GM12892 (cell line): ENCODE results near the gene HMX1.

Experiments
- POLR2AphosphoS5 ChIP-seq: IDR thresholded peaks from 2 replicates; pipeline ENCODE4 v1.6.1; 2011; ENCODE audit warnings: low read depth, low read length, control low read depth
- TAF1 ChIP-seq: IDR thresholded peaks from 2 replicates; pipeline ENCODE4 v1.6.1; 2011; ENCODE audit warnings: low read depth, mild to moderate bottlenecking, control low read depth, low read length, borderline replicate concordance

DNA sequence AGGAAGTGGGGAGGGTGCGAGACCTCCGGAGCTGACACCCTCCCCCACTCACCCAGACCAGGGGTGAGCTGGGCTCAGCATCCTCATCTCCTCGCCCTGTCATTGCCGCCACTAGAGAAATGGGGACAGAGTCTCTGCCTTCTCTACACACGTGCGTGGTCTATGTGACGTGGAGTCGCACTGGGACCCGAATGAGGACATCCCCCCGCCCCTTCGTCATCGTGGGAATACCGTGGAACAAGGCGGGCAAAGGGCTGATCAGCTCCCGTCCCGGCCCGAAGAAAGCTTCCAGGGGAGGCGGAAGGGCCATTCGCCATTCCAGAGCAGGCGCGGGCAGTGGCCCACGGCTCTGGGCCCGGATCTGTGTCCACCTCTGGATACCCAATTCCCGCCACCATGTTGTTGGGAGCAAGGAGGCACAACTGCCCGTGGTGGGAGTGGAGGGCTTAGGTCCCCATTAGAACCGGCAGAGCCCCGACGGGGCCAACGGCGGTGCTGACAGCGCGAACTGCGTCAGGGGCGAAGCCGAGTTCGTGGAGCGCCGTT, 12.0 kb downstream of the HMX1 start:
- TF ChIP-seq POLR2AphosphoS5 (no peak), TAF1 (no peak)
